GM12878 (cell line): Measurements from ENCODE around the gene CLNK. TPM values are rescaled to one million over a fixed set of nuclear protein-coding genes. Genes with fewer than 3 reads are reported as not detected.

Experiments used
- ATAC-seq: fragments of 200-7000 bp; cut with Tn5 transposase; 3 replicates; pipeline ENCODE4 v1.9.1; 2020; ENCODE audit warnings: mild to moderate bottlenecking, moderate library complexity
- BruUV-seq: library from RNA; stranded (reverse); fragments of 400-500 nt; replicated peaks from 2 replicates; lab custom pipeline; 2021; lab: Mats Ljungman, UMichigan
- CTCF ChIA-PET: fragments of 300-600 bp; sonication (Branson Sonifier 250); formaldehyde crosslinking; extraction: SDS; loops from one replicate; lab custom pipeline; 2021; ENCODE audit warnings: inconsistent platforms; lab: Yijun Ruan, JAX
- POLR2A ChIA-PET: fragments of 350-600 bp; formaldehyde crosslinking; extraction: SDS; loops from one replicate; lab custom pipeline; 2021; ENCODE audit warnings: inconsistent platforms; lab: Charles Lee
- RAD21 ChIA-PET: fragments of 300-600 bp; sonication (Branson Sonifier 250); formaldehyde crosslinking; loops from one replicate; lab custom pipeline; 2023; ENCODE audit warnings: antibody characterized with exemption; ENCODE audit not compliant: unreplicated experiment; lab: Charles Lee
- SMC1A ChIA-PET: fragments of 300-600 bp; sonication (Branson Sonifier 250); formaldehyde crosslinking; loops from one replicate; lab custom pipeline; 2023; ENCODE audit not compliant: unreplicated experiment, uncharacterized antibody; lab: Charles Lee
- DNase-seq: peaks from one replicate; pipeline ENCODE4 v3.0.0-alpha.2; 2011; ENCODE audit warnings: low read depth, low spot score
- FAIRE-seq: peaks from 3 replicates; lab custom pipeline; 2011; peaks lifted over from hg19 to GRCh38; lab: Jason Lieb, UNC
- H2AFZ ChIP-seq: 2 replicates; pipeline ENCODE4 v1.6.0; 2011; ENCODE audit warnings: low read depth, low read length, control low read depth; ENCODE audit not compliant: control insufficient read depth
- H3K27ac ChIP-seq: 2 replicates; pipeline ENCODE4 v1.5.1; 2011; ENCODE audit warnings: control low read depth; ENCODE audit not compliant: control insufficient read depth, insufficient read depth
- H3K27me3 ChIP-seq, 2 experiments: replicated peaks in 1 of 2; 2 replicates each; pipeline versions ENCODE4 v1.6.0 to v1.6.1; 2011; ENCODE audit warnings: low read length in 1 of 2; ENCODE audit not compliant: control insufficient read depth in 2 of 2, insufficient read depth in 2 of 2
- H3K36me3 ChIP-seq, 2 experiments: 2 replicates each; pipeline ENCODE4 v1.5.1; 2011; ENCODE audit warnings: low read length in 1 of 2; ENCODE audit not compliant: control insufficient read depth in 2 of 2, insufficient read depth in 2 of 2
- H3K4me1 ChIP-seq: 2 replicates; pipeline ENCODE4 v1.6.1; 2011; ENCODE audit warnings: mild to moderate bottlenecking, low read length, moderate library complexity, mixed read lengths; ENCODE audit not compliant: control insufficient read depth, insufficient read depth
- H3K4me2 ChIP-seq: 2 replicates; pipeline ENCODE4 v1.6.0; 2011; ENCODE audit warnings: control low read depth; ENCODE audit not compliant: control insufficient read depth, insufficient read depth
- H3K4me3 ChIP-seq: fragments of 200-600 bp; sonication (generic); 2 replicates; pipeline ENCODE4 v1.5.1; 2016
- H3K79me2 ChIP-seq: 2 replicates; pipeline ENCODE4 v1.6.0; 2011; ENCODE audit warnings: low read length; ENCODE audit not compliant: control insufficient read depth, insufficient read depth
- H3K9ac ChIP-seq: 2 replicates; pipeline ENCODE4 v1.8.0; 2011; ENCODE audit warnings: low read length, control low read depth, mixed read lengths; ENCODE audit not compliant: control insufficient read depth, insufficient read depth
- H3K9me3 ChIP-seq: replicated peaks from 3 replicates; pipeline ENCODE4 v1.5.1; 2011; ENCODE audit warnings: mild to moderate bottlenecking, low read length; ENCODE audit not compliant: control insufficient read depth, insufficient read depth
- H4K20me1 ChIP-seq: 2 replicates; pipeline ENCODE4 v1.6.0; 2011; ENCODE audit not compliant: control insufficient read depth, insufficient read depth
- ATF7 ChIP-seq: fragments of 450-650 bp; IDR thresholded peaks from 2 replicates; pipeline ENCODE4 v1.6.1; 2016; ENCODE audit warnings: low read depth, mild to moderate bottlenecking
- BACH1 ChIP-seq: fragments of 450-650 bp; IDR thresholded peaks from 2 replicates; pipeline ENCODE4 v1.6.1; 2017; ENCODE audit warnings: mild to moderate bottlenecking, borderline replicate concordance
- CEBPB ChIP-seq, 2 experiments: fragments of 150-350 bp in 1 of 2; IDR thresholded peaks; 2 replicates each; pipeline ENCODE4 v1.6.1; 2012 to 2014; ENCODE audit warnings: low read depth in 2 of 2, low read length in 2 of 2, borderline replicate concordance in 1 of 2, inconsistent platforms in 1 of 2
- CEBPZ ChIP-seq: fragments of 150-350 bp; IDR thresholded peaks from 2 replicates; pipeline ENCODE4 v1.6.1; 2016; ENCODE audit warnings: low read depth, low read length
- IRF4 ChIP-seq: IDR thresholded peaks from 2 replicates; pipeline ENCODE4 v1.6.1; 2011; ENCODE audit warnings: low read depth, low read length
- MEF2B ChIP-seq: fragments of 450-650 bp; IDR thresholded peaks from 2 replicates; pipeline ENCODE4 v1.6.1; 2018; ENCODE audit warnings: mild to moderate bottlenecking, moderate library complexity; ENCODE audit not compliant: partially characterized antibody, poor library complexity, severe bottlenecking
- NFXL1 ChIP-seq: fragments of 450-650 bp; IDR thresholded peaks from 2 replicates; pipeline ENCODE4 v1.6.1; 2017; ENCODE audit warnings: antibody characterized with exemption, mild to moderate bottlenecking, borderline replicate concordance
- SPI1 ChIP-seq: IDR thresholded peaks from 2 replicates; pipeline ENCODE4 v1.6.1; 2011; ENCODE audit warnings: low read depth, mild to moderate bottlenecking, low read length, moderate library complexity, borderline replicate concordance; ENCODE audit not compliant: insufficient read depth
- SREBF2 ChIP-seq: IDR thresholded peaks from 2 replicates; pipeline ENCODE4 v1.6.1; 2012; ENCODE audit warnings: mild to moderate bottlenecking, low read length
- ZNF217 ChIP-seq: fragments of 450-650 bp; IDR thresholded peaks from 2 replicates; pipeline ENCODE4 v1.6.1; 2017; ENCODE audit warnings: antibody characterized with exemption, mild to moderate bottlenecking
- WGBS: methylation state at CpG from one replicate; pipeline ENCODE4 v1.1.6; 2016; ENCODE audit warnings: low lambda C conversion rate; ENCODE audit not compliant: insufficient replicate concordance, insufficient coverage; ENCODE audit errors: missing lambda C conversion rate; 5-methylcytosine and 5-hydroxymethylcytosine counted together
- in situ Hi-C: fragments of 300-500 bp; cut with MboI; formaldehyde crosslinking; loops from 9 replicates; pipeline ENCODE4 v1.14.3; 2018; ENCODE audit warnings: mixed read lengths
- intact Hi-C: fragments of 100-400 bp; cut with micrococcal nuclease; formaldehyde crosslinking; loops from one replicate; pipeline ENCODE4 v1.14.2; 2022; ENCODE audit not compliant: unreplicated experiment
- polyA plus RNA-seq, 11 experiments: library from polyadenylated mRNA; depleted of rRNA in 4 of 11; unstranded in 6 of 11; stranded (reverse) in 5 of 11; fragments of >200 nt; fragmentation: Nextera tagmentation in 4 of 11; fragmentation: Illumina TruSeq in 1 of 11; extraction: Ambion mirVana in 4 of 11; extraction: Trizol in 1 of 11; gene quantifications; 1 replicate in 1 of 11; 2 replicates in 10 of 11; pipeline versions ENCODE4 v1.2.1 to v1.2.3, GENCODE V29; 2011 to 2016; ENCODE audit warnings: inconsistent platforms in 2 of 11, missing spikeins in 2 of 11, low read depth in 1 of 11
- total RNA-seq, 4 experiments: library from RNA; depleted of rRNA in 3 of 4; stranded (reverse); fragments of >200 nt in 3 of 4; fragmentation: Illumina TruSeq in 1 of 4; extraction: Trizol in 1 of 4; gene quantifications; 2 replicates each; pipeline versions ENCODE4 v1.2.1 to v1.2.3, GENCODE V29; 2013 to 2021
- TF ChIP-seq, protein P1 (sequence below): fragments of 450-650 bp; IDR thresholded peaks from 2 replicates; pipeline ENCODE4 v1.6.1; 2016; ENCODE audit warnings: mild to moderate bottlenecking
- TF ChIP-seq, protein P2 (sequence below): IDR thresholded peaks from 2 replicates; pipeline ENCODE4 v1.6.1; 2011; ENCODE audit warnings: low read depth, low read length, improper control_type of control experiment, borderline replicate concordance

The CLNK gene
- total and polyA plus RNA-seq, 10 of the 15 experiments (the other 5 are each of a cell fraction or from before 2014, with no cell fraction given) = 2.1 to 14.3 (median 2.7) TPM

GRCh38 chr4:10577018-10577417 lies 107.5 kb downstream of the CLNK start:
- POLR2A ChIA-PET = no interaction called here
- peak; percentile 54 for FAIRE-seq
- in situ Hi-C loops (no loop called here), intact Hi-C loops (no loop called here)
- Histone ChIP-seq H3K27ac (no peak overlapping the region), H2AFZ (no peak overlapping the region), H3K4me2 (no peak overlapping the region), H3K27me3 (no peaks in the 10 kb centered on the region), H3K9me3 (no peaks in the 10 kb centered on the region), H3K4me3 (no peak overlapping the region), H3K9ac (no peak overlapping the region), H3K36me3 (no peaks in the 10 kb centered on the region), H4K20me1 (no peaks in the 10 kb centered on the region), H3K79me2 (no peaks in the 10 kb centered on the region), H3K4me1 (peaks cover 15% of the 10 kb centered on the region)
- BruUV-seq = no TSS peak
- 0% methylated on average over 1 of the region's 1 CpG for WGBS
- no peak for DNase-seq
- SMC1A ChIA-PET = interaction anchor here (1.0 to 1.6 kb wide), 2 partner anchors 15 to 22 kb away, joined by 3 to 5 read pairs; no protein-coding TSS in a partner anchor
- ATAC-seq = peak; percentile 74
- CTCF ChIA-PET = interaction anchor here (1.1 to 2.8 kb wide), 2 partner anchors 23 to 847 kb away, joined by 3 to 12 read pairs; no protein-coding TSS in a partner anchor
- TF ChIP-seq, protein P1, sequence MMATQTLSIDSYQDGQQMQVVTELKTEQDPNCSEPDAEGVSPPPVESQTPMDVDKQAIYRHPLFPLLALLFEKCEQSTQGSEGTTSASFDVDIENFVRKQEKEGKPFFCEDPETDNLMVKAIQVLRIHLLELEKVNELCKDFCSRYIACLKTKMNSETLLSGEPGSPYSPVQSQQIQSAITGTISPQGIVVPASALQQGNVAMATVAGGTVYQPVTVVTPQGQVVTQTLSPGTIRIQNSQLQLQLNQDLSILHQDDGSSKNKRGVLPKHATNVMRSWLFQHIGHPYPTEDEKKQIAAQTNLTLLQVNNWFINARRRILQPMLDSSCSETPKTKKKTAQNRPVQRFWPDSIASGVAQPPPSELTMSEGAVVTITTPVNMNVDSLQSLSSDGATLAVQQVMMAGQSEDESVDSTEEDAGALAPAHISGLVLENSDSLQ = no peak
- TF ChIP-seq ATF7 = no peak
- no peak for TF ChIP-seq CEBPZ
- TF ChIP-seq MEF2B = no peak
- TF ChIP-seq SPI1 = no peak
- TF ChIP-seq NFXL1 = no peak
- no peak for TF ChIP-seq CEBPB (IDR thresholded peaks at IDR 0.05; ENCODE audit: borderline replicate concordance in 1 of 2, low read depth in 2 of 2, low read length in 2 of 2)
- TF ChIP-seq, protein P2, sequence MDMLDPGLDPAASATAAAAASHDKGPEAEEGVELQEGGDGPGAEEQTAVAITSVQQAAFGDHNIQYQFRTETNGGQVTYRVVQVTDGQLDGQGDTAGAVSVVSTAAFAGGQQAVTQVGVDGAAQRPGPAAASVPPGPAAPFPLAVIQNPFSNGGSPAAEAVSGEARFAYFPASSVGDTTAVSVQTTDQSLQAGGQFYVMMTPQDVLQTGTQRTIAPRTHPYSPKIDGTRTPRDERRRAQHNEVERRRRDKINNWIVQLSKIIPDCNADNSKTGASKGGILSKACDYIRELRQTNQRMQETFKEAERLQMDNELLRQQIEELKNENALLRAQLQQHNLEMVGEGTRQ = no peak
- TF ChIP-seq BACH1 = no peak
- no peak for TF ChIP-seq ZNF217
- TF ChIP-seq IRF4 = no peak
- no peak for TF ChIP-seq SREBF2
- RAD21 ChIA-PET = interaction anchor here (1.4 kb wide), 1 partner anchor 22 kb away, joined by 6 read pairs; no protein-coding TSS in a partner anchor
